Measurements from ENCODE around the gene MGST3.
A peak's percentile ranks its signal among the peaks of the same experiment; 100 is the strongest.
"Not testable (repeated sequence)": the region's sequence is repeated elsewhere in the genome, so short reads cannot be mapped to it uniquely, and the experiment has no call there.

MGST3 gene

GRCh38 chr1:165630629-165631341 is at the start of gene MGST3:
TSS of gene MGST3 (plus strand) at chr1:165631234. CDS start at chr1:165649848, 18,614 bp downstream.
- DNase-seq = peak; percentile 95

- DNase-seq = no peak
Observed at GRCh38 chr1:165581926-165582325, 49.1 kb upstream of the MGST3 start.

- no peak for DNase-seq
Observed at GRCh38 chr1:165586398-165586797, 44.6 kb upstream of the MGST3 start.

GRCh38 chr1:165591391-165591790 is 39.6 kb upstream of the MGST3 start:
- DNase-seq = not testable (repeated sequence)

GRCh38 chr1:165592945-165593823 is 37.9 kb upstream of the MGST3 start:
- peak; percentile 65 for DNase-seq

- no peak for DNase-seq
Observed at GRCh38 chr1:165595246-165595938, 35.6 kb upstream of the MGST3 start.

- peak; percentile 97 for DNase-seq
Observed at GRCh38 chr1:165597883-165598675, 33.0 kb upstream of the MGST3 start.

- no peak for DNase-seq
Observed at GRCh38 chr1:165598676-165599059, 32.4 kb upstream of the MGST3 start.

- no peak for DNase-seq
Observed at GRCh38 chr1:165600793-165601192, 30.2 kb upstream of the MGST3 start.

GRCh38 chr1:165603810-165604209 is 27.2 kb upstream of the MGST3 start:
- no peak for DNase-seq

GRCh38 chr1:165605246-165605645 is 25.8 kb upstream of the MGST3 start:
- DNase-seq = no peak

GRCh38 chr1:165606676-165607075 is 24.4 kb upstream of the MGST3 start:
- DNase-seq = not testable (repeated sequence)

GRCh38 chr1:165610866-165611265 is 20.2 kb upstream of the MGST3 start:
- DNase-seq = no peak

GRCh38 chr1:165612062-165612461 is 19.0 kb upstream of the MGST3 start:
- no peak for DNase-seq

- DNase-seq = no peak
Observed at GRCh38 chr1:165616054-165616612, 14.9 kb upstream of the MGST3 start.

GRCh38 chr1:165616987-165617546 is 14.0 kb upstream of the MGST3 start:
- no peak for DNase-seq

GRCh38 chr1:165619647-165620151 is 11.3 kb upstream of the MGST3 start:
- DNase-seq = no peak

GRCh38 chr1:165623624-165624023 is 7.4 kb upstream of the MGST3 start:
- DNase-seq = no peak

GRCh38 chr1:165624441-165624840 is 6.6 kb upstream of the MGST3 start:
- DNase-seq = no peak

GRCh38 chr1:165628147-165628822 is 2.7 kb upstream of the MGST3 start:
- no peak for DNase-seq

- no peak for DNase-seq
Observed at GRCh38 chr1:165629151-165629550, 1.9 kb upstream of the MGST3 start.
